AG09309 (cell line): ENCODE measurements around the gene ZMAT1.
"Not testable (repeated sequence)": the region's sequence is repeated elsewhere in the genome, so short reads cannot be mapped to it uniquely, and the experiment has no call there.

Source experiments
- DNase-seq: peaks from one replicate; pipeline ENCODE4 v3.0.0-alpha.2; 2010; ENCODE audit warnings: low read depth
- H3K4me3 ChIP-seq: 2 replicates; pipeline ENCODE4 v1.5.1; 2011; ENCODE audit warnings: mild to moderate bottlenecking, low read depth, low read length, moderate library complexity; ENCODE audit not compliant: control insufficient read depth
- TF ChIP-seq, protein P1 (sequence below): IDR thresholded peaks from 2 replicates; pipeline ENCODE4 v1.5.1; 2011; ENCODE audit warnings: mild to moderate bottlenecking, low read depth, low read length, inconsistent platforms; ENCODE audit not compliant: insufficient read depth, control insufficient read depth; ENCODE audit errors: missing control alignments

The ZMAT1 gene

DNA sequence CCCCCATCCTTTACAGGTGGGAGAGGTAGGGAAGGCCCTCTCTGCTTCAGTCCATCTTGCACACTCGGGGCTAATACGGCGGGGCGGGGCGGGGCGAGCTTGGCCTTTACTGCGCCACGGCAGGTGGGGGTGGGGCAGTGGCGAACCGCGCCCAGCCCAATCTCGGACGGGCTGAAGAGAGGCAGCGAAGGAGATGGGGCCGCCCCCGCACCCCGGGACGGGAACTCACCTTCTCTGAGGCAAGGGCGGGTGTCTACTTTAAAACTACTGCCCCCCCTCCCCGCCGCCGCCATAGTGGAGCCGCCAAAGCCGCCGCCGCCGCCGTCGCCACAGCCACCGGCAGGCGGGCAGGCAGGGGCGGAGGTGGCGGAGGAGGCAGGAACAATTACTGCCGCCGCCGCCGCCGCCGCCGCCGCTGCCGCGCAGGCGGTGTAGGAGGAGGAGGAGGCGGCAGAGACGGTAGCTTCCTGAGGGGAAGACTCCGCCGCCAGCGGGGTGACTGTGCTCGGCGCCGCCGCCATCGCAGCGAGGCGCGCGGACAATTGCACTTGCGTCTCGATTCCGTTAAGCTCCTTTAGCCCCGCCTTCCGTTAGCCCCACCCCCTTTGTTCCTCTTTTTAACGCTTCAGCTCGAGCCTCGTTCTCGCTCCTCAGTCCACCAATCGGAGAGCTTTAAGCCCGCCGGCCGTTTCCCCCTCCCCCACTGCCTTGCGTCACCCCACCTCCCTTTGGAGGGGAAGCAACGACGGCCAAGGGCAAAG lies at the start of gene ZMAT1:
ZMAT1 (minus strand) TSS at position 540 of the 761 bp plus-strand sequence; CDS start at position 521, 19 bp downstream.
- H3K4me3 ChIP-seq: peak within 1 kb of the TSS; percentile 44

DNA sequence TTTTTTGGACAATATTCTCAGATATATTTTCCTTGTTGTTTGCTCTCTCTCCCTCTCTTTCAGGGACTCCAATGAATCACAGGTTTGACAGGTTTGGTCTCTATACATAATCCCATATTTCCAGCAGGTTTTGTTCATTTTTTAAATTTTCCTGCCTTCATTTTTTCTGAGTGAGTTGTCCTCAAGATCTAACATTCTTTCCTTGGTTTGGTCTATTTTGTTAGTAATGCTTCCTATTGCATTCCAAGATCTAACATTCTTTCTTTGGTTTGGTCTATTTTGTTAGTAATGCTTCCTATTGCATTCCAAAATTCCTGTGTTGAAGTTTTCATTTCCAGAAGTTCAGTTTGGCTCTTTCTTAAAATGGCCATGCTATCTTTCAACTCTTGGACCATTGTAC lies 45.3 kb upstream of the ZMAT1 start:
- TF ChIP-seq, protein P1, sequence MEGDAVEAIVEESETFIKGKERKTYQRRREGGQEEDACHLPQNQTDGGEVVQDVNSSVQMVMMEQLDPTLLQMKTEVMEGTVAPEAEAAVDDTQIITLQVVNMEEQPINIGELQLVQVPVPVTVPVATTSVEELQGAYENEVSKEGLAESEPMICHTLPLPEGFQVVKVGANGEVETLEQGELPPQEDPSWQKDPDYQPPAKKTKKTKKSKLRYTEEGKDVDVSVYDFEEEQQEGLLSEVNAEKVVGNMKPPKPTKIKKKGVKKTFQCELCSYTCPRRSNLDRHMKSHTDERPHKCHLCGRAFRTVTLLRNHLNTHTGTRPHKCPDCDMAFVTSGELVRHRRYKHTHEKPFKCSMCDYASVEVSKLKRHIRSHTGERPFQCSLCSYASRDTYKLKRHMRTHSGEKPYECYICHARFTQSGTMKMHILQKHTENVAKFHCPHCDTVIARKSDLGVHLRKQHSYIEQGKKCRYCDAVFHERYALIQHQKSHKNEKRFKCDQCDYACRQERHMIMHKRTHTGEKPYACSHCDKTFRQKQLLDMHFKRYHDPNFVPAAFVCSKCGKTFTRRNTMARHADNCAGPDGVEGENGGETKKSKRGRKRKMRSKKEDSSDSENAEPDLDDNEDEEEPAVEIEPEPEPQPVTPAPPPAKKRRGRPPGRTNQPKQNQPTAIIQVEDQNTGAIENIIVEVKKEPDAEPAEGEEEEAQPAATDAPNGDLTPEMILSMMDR: no peak
- no peak overlapping the region for H3K4me3 ChIP-seq
- no peak for DNase-seq

More for the DNA sequence above, at the start of gene ZMAT1:
- peak; percentile 18 for DNase-seq
- TF ChIP-seq, protein P1: no peak

DNA sequence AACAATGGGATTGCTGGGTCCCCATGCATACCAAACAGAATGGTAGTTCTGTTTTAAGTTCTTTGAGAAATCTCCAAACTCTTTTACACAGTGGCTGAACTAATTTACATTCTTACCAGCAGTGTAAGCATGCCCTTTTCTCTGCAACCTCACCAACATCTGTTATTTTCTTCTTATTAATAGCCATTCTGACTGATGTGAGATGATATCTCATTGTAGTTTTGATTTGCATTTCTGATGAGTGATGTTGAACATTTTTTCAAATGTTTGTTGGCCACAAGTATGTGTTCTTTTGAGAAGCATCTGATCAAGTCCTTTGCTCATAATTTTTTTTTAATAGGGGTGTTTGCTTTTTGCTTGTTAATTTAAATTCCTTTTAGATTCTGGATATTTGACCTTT lies 41.2 kb upstream of the ZMAT1 start:
- no peak for DNase-seq
- TF ChIP-seq, protein P1: no peak
- H3K4me3 ChIP-seq: no peak overlapping the region

DNA sequence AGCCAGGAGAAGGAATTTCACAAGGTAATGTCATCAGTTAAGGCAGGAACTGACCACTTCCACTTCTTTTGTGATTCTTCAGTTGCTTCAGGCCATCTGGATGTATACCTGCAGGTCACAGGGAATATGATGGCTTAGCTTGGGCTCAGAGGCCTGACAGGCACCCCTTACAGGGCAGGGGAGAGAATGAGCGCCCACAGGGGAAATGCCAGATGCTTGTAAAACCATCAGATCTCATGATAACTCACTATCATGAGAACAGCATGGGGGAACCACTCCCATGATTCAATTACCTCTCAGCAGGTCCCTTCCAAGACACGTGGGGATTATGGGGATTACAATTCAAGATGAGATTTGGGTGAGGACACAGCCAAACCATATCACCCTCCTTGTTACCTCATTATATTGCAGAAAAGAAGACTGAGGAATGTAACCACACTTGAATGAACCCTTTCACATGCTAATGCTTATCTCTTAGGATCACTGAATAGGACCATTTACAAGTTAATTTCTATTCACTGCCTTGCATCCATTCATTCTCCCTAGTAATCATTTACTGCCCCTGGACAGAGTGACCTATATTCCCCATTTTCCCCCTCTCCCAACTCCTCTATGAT lies 33.2 kb upstream of the ZMAT1 start:
- H3K4me3 ChIP-seq: not testable (repeated sequence)

DNA sequence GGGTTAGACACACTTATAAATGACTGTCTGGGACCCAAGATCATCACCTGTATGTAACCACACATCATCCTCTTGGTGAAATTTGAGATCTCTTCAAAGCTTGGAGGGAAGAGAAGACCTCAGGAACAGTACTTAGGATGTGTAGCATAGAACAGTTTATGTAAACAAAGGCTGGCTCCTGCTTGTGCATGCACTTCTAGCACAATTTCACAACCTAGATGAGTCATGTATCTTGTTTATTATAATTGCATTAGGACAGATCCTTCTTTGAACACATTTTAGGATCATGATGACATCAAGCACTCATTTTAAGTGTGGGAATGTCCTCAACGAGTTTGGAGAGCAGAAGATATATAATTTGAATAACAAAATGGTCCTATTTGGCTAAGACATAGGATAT lies 26.3 kb upstream of the ZMAT1 start:
- no peak for DNase-seq
- TF ChIP-seq, protein P1: no peak

More for the DNA sequence above, 33.2 kb upstream of the ZMAT1 start:
- not testable (repeated sequence) for DNase-seq

DNA sequence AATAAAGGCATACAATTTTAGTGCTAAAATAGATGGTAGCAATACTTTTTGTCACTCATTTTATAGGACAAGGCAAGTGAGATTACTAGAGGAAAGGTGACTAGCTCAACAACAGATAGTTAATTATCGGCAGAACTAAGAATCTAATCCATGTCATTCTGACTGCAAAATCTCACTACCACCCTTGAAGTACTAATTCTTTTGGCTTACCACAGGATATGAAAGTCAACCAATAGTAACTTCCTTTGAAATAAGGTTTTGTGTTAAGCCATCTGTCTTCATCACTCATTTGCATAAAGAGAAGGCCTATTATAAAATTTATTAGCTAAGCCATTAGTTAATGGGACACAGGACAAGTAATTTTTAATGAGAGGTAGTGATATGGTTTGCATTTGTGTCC lies 25.3 kb upstream of the ZMAT1 start:
- no peak overlapping the region for H3K4me3 ChIP-seq
- no peak for DNase-seq
- TF ChIP-seq, protein P1: no peak

More for the DNA sequence above, 26.3 kb upstream of the ZMAT1 start:
- no peak overlapping the region for H3K4me3 ChIP-seq

DNA sequence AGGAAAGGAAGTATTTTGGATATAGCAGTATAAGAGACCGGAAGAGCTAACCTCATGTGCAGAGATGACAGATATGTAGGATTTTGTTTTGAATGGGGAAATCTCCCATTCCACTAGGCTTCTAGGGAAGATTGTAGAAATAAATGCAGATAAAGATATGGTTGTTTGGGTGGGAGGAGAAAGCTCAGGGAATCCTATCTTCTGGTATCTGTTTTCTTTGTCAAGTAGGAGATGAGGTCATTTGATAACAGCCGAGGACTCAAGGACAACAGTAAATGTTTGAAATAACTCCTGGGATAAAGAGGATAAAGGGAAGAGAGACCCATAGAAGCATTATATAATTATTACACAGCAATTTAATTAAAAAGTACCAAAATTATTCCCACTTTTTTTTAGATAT lies 24.7 kb upstream of the ZMAT1 start:
- H3K4me3 ChIP-seq: no peak overlapping the region
- TF ChIP-seq, protein P1: no peak
- no peak for DNase-seq
